ENCODE data around the gene OR10H3. TPM values are rescaled to one million over a fixed set of nuclear protein-coding genes. Genes with fewer than 3 reads are reported as not detected.
"Not testable (repeated sequence)": the region's sequence is repeated elsewhere in the genome, so short reads cannot be mapped to it uniquely, and the experiment has no call there.

The OR10H3 gene
- not detected for polyA plus RNA-seq

- no peak within 1 kb of the TSS for H3K27ac ChIP-seq (ENCODE audit: low read depth, low read length)
- 53 to 67% (median 66%) methylated on average over 4 of the region's 4 CpGs for WGBS, 3 donors
These were observed at the start of gene OR10H3 for GRCh38 chr19:15737722-15738121. Gene OR10H3, plus strand, starts transcription at chr19:15737985. Its CDS starts 3,408 bp downstream, at chr19:15741393.

GRCh38 chr19:15696654-15697194 lies 41.1 kb upstream of the OR10H3 start:
- WGBS, 3 donors: 65 to 79% (median 76%) methylated on average over 19 of the region's 19 CpGs
- no peak overlapping the region for H3K27ac ChIP-seq (ENCODE audit: low read depth, low read length)

- 39 to 67% (median 60%) methylated on average over 4 of the region's 4 CpGs for WGBS, 3 donors
These were observed 35.8 kb upstream of the OR10H3 start for GRCh38 chr19:15701757-15702533.

GRCh38 chr19:15702534-15702930 lies 35.3 kb upstream of the OR10H3 start:
- H3K27ac ChIP-seq (ENCODE audit: low read depth, low read length): no peak overlapping the region
- 0 to 4% (median 1%) methylated on average over 7 of the region's 7 CpGs for WGBS, 3 donors

More at GRCh38 chr19:15701757-15702533, 35.8 kb upstream of the OR10H3 start:
- H3K27ac ChIP-seq (ENCODE audit: low read depth, low read length): no peak overlapping the region

GRCh38 chr19:15714638-15715037 lies 23.1 kb upstream of the OR10H3 start:
- no peak overlapping the region for H3K27ac ChIP-seq (ENCODE audit: low read depth, low read length)
- 52 to 63% (median 62%) methylated on average over 3 of the region's 3 CpGs for WGBS, 3 donors

- 59 to 93% (median 85%) methylated on average over 1 of the region's 1 CpG for WGBS, 3 donors
- no peak overlapping the region for H3K27ac ChIP-seq (ENCODE audit: low read depth, low read length)
These were observed 22.1 kb upstream of the OR10H3 start for GRCh38 chr19:15715642-15716041.

- no peak overlapping the region for H3K27ac ChIP-seq (ENCODE audit: low read depth, low read length)
- WGBS, 3 donors: 17 to 21% (median 20%) methylated on average over 6 of the region's 6 CpGs
These were observed 20.0 kb upstream of the OR10H3 start for GRCh38 chr19:15717809-15718208.

GRCh38 chr19:15721268-15721667 lies 16.5 kb upstream of the OR10H3 start:
- H3K27ac ChIP-seq (ENCODE audit: low read depth, low read length): no peak overlapping the region
- 62 to 92% (median 86%) methylated on average over 1 of the region's 1 CpG for WGBS, 3 donors

GRCh38 chr19:15722956-15723355 lies 14.8 kb upstream of the OR10H3 start:
- H3K27ac ChIP-seq (ENCODE audit: low read depth, low read length): no peak overlapping the region
- 23% methylated on average over 25 of the region's 25 CpGs for WGBS, 3 donors

GRCh38 chr19:15727724-15728123 lies 10.1 kb upstream of the OR10H3 start, which contains the start of gene OR10H2:
Gene OR10H2, plus strand, starts transcription at chr19:15728024. Its CDS starts 20 bp downstream, at chr19:15728044.
- H3K27ac ChIP-seq (ENCODE audit: low read depth, low read length): no peak within 1 kb of the TSS
- WGBS, 3 donors: 74 to 81% (median 79%) methylated on average over 5 of the region's 5 CpGs

GRCh38 chr19:15730538-15730937 lies 7.2 kb upstream of the OR10H3 start:
- H3K27ac ChIP-seq (ENCODE audit: low read depth, low read length): no peak overlapping the region
- WGBS, 3 donors: 19 to 41% (median 39%) methylated on average over 1 of the region's 1 CpG

GRCh38 chr19:15732388-15732787 lies 5.4 kb upstream of the OR10H3 start:
- 11 to 14% (median 13%) methylated on average over 1 of the region's 1 CpG for WGBS, 3 donors
- no peak overlapping the region for H3K27ac ChIP-seq (ENCODE audit: low read depth, low read length)

GRCh38 chr19:15733895-15734294 lies 3.9 kb upstream of the OR10H3 start:
- H3K27ac ChIP-seq (ENCODE audit: low read depth, low read length): no peak overlapping the region
- 42 to 62% (median 59%) methylated on average over 6 of the region's 6 CpGs for whole genome bisulfite sequencing, 3 donors

- WGBS, 3 donors: 68 to 81% (median 70%) methylated on average over 1 of the region's 1 CpG
- no peak overlapping the region for H3K27ac ChIP-seq (ENCODE audit: low read depth, low read length)
These were observed 3.0 kb downstream of the OR10H3 start for GRCh38 chr19:15740785-15741184.

GRCh38 chr19:15748239-15748638 lies 10.5 kb downstream of the OR10H3 start:
- WGBS, 3 donors: 67 to 82% (median 77%) methylated on average over 2 of the region's 2 CpGs
- no peak overlapping the region for H3K27ac ChIP-seq (ENCODE audit: low read depth, low read length)

GRCh38 chr19:15758379-15758778 lies 20.6 kb downstream of the OR10H3 start:
- H3K27ac ChIP-seq (ENCODE audit: low read depth, low read length): no peak overlapping the region
- 53 to 59% (median 58%) methylated on average over 2 of the region's 2 CpGs for WGBS, 3 donors

GRCh38 chr19:15759962-15760565 lies 22.3 kb downstream of the OR10H3 start:
- WGBS, 3 donors: 33 to 38% (median 34%) methylated on average over 27 to 28 of the region's 28 CpGs
- no peak overlapping the region for H3K27ac ChIP-seq (ENCODE audit: low read depth, low read length)

- H3K27ac ChIP-seq (ENCODE audit: low read depth, low read length): no peak overlapping the region
- 31 to 35% (median 35%) methylated on average over 6 of the region's 6 CpGs for WGBS, 3 donors
These were observed 31.8 kb downstream of the OR10H3 start for GRCh38 chr19:15769586-15769985.

GRCh38 chr19:15774159-15774558 lies 36.4 kb downstream of the OR10H3 start:
- not testable (repeated sequence) for H3K27ac ChIP-seq (ENCODE audit: low read depth, low read length)
- 58 to 70% (median 67%) methylated on average over 3 of the region's 3 CpGs for WGBS, 3 donors
